Measurements from ENCODE around the gene CRHR1. TPM values are rescaled to one million over a fixed set of nuclear protein-coding genes. Genes with fewer than 3 reads are reported as not detected.

Gene CRHR1
- total RNA-seq, 1 experiment from 2014 or later: not detected

DNA sequence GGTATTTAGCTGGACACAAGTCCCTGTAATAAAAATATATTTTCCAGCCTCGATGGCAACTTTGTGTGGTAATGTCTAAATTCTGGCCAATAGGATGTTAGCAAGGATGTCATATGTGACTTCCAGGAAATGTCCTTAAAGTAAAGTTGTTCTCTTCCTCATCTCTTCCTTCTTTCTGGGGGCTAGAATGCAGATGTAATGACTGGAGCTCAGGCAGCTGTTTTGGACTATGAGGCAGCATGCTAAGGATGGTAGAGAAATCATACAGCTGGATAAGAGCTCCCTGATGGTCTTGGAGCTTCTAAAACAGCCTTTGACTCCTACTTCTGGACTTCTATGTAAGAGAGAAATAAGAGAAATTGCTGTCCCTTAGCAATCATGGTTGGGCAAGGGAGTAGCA, 93.3 kb downstream of the CRHR1 start:
- BruUV-seq (replicated peaks): no TSS peak
- H2AFZ ChIP-seq: no peak overlapping the region

DNA sequence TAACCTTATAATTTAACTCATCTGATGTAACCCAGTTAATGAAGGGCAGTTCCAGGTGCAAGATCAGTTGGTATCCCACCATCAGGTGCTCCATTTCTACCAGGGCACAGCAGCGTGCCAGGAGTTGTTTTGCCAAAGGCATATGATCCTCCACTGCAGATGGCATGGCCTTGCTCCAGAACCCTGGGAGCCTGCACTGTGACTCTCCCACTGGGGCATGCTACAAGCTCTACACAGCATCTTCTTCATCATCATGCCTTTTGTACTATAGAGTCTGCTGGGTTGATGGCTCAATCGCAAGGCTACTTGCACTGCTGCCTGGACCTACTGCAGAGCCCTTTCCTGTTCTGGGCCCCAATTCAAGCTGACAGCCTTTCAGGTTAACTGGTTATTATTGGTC, 98.9 kb downstream of the CRHR1 start:
- H3F3A ChIP-seq (ENCODE audit: insufficient read depth, low read depth): no peaks in the 10 kb centered on the region
- H3K4me3 ChIP-seq: no peak overlapping the region
- no peaks in the 10 kb centered on the region for H3K36me3 ChIP-seq (ENCODE audit: low read depth)
- POLR2A ChIA-PET (ENCODE audit: unreplicated experiment): no interaction called here
- no peaks in the 10 kb centered on the region for H3K79me2 ChIP-seq (ENCODE audit: low read depth)
- intact Hi-C loops (cut with micrococcal nuclease; ENCODE audit: unreplicated experiment): no loop called here
- DNase-seq: no peak
- peaks cover 87% of the 10 kb centered on the region for H3K27me3 ChIP-seq (ENCODE audit: insufficient read depth, low read depth)
- BruUV-seq (replicated peaks): no TSS peak
- H3K4me2 ChIP-seq: no peak overlapping the region
- no peaks in the 10 kb centered on the region for H3K9me2 ChIP-seq (ENCODE audit: insufficient read depth)
- no peaks in the 10 kb centered on the region for H3K4me1 ChIP-seq (replicated peaks; ENCODE audit: insufficient read depth)
- CTCF ChIA-PET: no interaction called here
- H3K27ac ChIP-seq: no peak overlapping the region
- H4K20me1 ChIP-seq (ENCODE audit: insufficient read depth): no peaks in the 10 kb centered on the region
- no peak for TF ChIP-seq EZH2 (IDR thresholded peaks at IDR 0.05; ENCODE audit: low read depth)
- TF ChIP-seq, protein P1, sequence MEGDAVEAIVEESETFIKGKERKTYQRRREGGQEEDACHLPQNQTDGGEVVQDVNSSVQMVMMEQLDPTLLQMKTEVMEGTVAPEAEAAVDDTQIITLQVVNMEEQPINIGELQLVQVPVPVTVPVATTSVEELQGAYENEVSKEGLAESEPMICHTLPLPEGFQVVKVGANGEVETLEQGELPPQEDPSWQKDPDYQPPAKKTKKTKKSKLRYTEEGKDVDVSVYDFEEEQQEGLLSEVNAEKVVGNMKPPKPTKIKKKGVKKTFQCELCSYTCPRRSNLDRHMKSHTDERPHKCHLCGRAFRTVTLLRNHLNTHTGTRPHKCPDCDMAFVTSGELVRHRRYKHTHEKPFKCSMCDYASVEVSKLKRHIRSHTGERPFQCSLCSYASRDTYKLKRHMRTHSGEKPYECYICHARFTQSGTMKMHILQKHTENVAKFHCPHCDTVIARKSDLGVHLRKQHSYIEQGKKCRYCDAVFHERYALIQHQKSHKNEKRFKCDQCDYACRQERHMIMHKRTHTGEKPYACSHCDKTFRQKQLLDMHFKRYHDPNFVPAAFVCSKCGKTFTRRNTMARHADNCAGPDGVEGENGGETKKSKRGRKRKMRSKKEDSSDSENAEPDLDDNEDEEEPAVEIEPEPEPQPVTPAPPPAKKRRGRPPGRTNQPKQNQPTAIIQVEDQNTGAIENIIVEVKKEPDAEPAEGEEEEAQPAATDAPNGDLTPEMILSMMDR (conservative IDR thresholded peaks at IDR 0.05): no peak
- H3K9me3 ChIP-seq (ENCODE audit: insufficient read depth, low read depth): no peaks in the 10 kb centered on the region
- no peak overlapping the region for H2AFZ ChIP-seq

More for the DNA sequence above, 93.3 kb downstream of the CRHR1 start:
- ChIA-PET POLR2A (ENCODE audit: unreplicated experiment) (no interaction called here), CTCF (no interaction called here)
- Histone ChIP-seq H3K27me3 (ENCODE audit: insufficient read depth, low read depth) (peaks cover 93% of the 10 kb centered on the region), H3F3A (ENCODE audit: insufficient read depth, low read depth) (no peaks in the 10 kb centered on the region), H3K9me2 (ENCODE audit: insufficient read depth) (no peaks in the 10 kb centered on the region), H3K4me1 (replicated peaks; ENCODE audit: insufficient read depth) (no peaks in the 10 kb centered on the region), H3K27ac (no peak overlapping the region), H3K9me3 (ENCODE audit: insufficient read depth, low read depth) (no peaks in the 10 kb centered on the region), H3K36me3 (ENCODE audit: low read depth) (no peaks in the 10 kb centered on the region), H4K20me1 (ENCODE audit: insufficient read depth) (no peaks in the 10 kb centered on the region), H3K79me2 (ENCODE audit: low read depth) (no peaks in the 10 kb centered on the region), H3K4me2 (no peak overlapping the region), H3K4me3 (no peak overlapping the region)
- intact Hi-C loops (cut with micrococcal nuclease; ENCODE audit: unreplicated experiment): no loop called here
- no peak for TF ChIP-seq EZH2 (IDR thresholded peaks at IDR 0.05; ENCODE audit: low read depth)
- no peak for DNase-seq

Other genes starting within 250 kb of the CRHR1 start
- not detected in 2 replicates for gene SPPL2C, start 60.6 kb downstream of the CRHR1 start, total RNA-seq (2021)
- gene MAPT, start 110.2 kb downstream of the CRHR1 start, total RNA-seq (2021): 0.85 and 1.0 TPM in 2 replicates
- gene STH, start 214.9 kb downstream of the CRHR1 start, total RNA-seq (2021): not detected in 2 replicates